GM04504 (cell line): Measurements from ENCODE around the gene KRT17.
"Not testable (repeated sequence)": the region's sequence is repeated elsewhere in the genome, so short reads cannot be mapped to it uniquely, and the experiment has no call there.

Experiments used
- DNase-seq: peaks from one replicate; pipeline ENCODE4 v3.0.0-alpha.2; 2012; ENCODE audit warnings: low read depth

Gene KRT17

DNA sequence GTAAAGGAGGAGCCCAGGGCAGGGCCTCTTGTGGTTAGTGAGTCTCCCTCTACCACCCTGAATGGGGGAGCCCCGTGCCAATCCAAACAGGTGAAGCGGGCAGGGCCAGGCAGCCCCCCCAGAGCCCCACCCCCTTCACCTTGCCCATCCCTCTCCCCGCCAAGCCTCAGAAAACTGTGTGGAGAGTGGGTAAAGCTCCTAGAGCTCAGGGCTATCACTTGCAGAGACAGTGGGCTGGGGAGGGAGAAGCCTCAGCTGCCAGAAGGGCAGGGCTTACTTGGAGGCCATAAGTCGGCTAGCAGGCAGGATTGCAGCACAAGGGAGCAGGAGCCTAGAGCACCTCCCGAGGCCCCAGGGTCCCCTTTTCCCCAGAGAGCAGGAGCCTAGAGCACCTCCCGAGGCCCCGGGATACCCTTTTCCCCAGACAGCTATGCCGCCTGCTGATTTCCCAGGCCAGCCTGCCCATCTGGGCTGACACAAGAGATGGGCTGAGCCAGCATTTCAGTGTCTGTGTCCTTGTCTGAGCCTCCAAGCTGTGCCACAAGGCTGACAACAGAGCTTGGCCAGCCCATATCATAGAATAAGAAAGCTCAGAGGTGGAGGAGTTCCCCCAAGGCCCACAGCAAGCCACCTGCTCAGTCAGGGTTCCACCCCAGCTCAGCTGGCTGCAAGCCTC is 30.9 kb downstream of the KRT17 start:
- DNase-seq: no peak

DNA sequence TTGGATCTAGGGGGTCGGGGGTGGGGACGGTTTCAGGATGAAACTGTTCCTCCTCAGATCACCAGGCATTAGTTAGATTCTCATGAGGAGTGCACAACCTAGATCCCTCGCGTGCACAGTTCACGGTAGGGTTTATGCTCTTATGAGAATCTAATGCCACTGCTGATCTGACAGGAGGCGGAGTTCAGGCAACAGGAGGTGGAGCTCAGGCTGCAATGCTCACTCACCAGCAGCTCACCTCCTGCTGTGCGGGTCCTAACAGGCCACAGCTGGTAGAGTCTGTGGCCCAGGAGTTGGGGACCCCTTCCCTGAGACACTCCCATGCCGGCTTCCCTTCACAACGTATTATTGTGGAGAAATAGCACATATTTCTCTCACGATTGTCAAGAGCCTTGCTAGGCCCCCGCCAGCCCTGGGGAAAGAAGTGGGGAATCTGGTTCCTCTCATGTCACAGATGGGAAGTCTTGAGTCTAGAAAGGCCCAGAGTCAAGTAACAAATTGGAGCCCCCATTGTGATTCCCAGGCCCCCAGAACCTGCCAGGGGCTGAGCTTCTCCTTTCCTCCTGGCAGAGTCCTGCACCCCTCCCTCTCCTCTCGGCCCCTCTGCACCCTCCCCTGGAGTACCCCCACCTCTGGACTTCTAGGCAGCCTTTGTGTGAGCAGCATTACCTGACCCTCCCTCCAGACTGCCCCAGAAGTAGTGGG is 31.6 kb downstream of the KRT17 start:
- DNase-seq: no peak

DNA sequence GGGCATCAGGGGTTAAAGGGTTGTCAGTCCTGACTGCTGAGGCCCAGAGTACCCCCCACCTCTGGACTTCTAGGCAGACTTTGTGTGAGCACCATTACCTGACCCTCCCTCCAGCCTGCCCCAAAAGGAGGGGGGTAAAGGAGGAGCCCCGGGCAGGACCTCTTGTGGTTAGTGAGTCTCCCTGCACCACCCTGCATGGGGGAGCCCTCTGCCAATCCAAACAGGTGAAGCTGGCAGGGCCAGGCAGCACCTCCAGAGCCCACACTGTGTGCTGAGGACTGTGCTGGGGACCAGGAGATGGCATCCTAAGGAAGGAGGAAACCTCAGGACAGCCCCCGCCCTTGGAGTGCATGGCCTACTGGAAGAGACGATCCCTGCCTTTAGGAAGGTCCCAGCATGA is 35.1 kb downstream of the KRT17 start:
- DNase-seq: no peak

DNA sequence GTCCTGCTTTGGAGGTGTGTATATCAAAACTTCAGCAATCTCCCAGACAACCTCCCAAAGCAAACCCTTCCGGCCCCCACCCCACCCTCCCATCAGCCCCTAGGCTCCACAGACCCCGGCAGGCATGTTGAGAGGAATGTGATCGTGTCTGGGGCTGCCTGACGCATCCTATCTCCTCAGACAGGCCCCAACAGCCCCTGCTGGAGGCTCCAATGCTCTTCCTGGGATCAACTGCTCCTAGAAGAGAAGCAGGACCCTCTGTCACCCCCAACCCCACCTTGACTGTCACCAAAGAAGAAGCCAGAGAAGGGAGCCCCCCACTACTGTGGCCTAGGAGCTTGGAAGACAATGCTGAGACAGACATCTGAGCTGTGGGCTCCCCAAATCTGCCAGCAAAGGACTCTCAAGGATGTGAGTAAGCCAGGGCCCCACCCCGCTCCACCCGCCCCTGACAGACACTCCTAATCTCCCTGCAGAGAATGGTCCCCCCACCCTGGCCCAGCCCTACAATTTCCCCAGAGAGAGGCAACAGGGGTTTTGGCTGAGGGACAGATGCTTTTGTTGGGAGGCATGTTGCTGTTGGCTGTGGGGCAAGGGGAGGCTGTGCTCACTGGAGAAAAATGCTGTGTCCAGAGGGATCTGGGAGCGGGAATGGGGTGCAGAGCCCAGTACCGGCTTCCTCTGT is 36.1 kb downstream of the KRT17 start:
- DNase-seq: no peak

DNA sequence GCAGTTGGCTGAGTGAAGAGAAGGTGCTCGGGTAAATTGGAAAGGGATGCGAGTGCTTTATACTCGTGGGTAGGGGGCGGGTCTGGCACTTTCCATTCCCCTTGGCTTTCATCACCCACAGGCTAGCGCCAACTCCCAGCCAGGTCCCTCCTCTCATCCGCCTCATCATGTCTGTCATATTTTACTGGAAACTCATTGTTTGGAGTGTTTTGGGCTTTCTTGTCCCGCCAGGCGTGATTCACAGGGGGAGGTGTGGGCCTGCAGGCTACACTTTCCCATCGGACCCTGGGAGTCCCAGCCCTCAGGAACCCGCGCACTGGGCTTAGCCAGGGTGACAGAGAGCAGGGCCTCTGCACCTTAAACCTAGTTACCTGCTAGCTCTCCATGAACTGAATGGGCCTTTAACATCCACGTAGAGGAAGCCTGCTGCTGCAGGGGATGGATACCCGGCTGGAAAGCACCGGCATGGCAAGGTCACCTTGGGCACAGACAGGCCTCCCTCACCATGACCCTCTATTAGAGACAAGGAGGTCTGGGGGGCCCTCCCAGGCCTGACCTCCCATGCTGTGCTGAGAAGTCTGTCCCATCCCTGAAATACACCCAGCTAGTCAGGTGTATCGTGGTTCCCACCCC is 37.4 kb downstream of the KRT17 start, which contains the start of gene KRT14:
KRT14 (minus strand) TSS at position 33 of the 633 bp plus-strand sequence. CDS start 61 bp downstream, outside the sequence.
- DNase-seq: no peak

DNA sequence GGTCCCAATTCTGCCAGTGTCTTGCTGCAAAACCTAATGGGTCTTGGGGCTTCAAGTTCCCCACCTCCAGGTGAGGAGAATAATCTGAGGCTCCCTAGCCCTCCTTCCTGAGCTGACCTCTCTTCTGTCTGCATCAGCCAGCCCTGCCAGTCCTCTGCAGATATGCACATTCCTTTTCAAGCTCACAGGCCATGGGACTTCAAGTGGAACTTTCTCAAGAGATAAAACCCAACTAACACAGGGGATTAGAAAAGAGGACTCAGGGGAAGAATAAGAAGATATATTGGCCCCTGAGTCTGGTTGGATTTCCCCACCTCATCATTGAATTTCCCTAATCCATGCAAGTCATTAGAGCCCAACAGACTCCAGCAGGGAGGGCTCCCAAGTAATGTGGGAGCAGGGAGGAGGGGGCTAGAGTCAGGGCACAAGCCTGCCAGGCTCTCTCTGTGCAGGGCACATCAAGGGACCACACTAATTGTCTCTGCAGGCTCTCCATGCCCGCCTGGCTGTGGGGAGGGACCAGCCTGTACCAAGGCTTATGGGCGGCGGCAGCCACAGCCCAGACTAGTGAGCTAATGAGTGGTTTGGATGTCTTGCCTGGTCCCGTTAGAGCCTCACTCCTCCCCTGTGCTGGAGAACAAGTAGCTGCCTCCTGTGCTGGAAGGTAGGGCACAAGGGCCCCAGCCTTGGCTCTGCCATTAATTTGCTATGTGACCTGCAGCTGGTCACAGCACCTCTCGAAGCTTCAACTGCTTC is 38.9 kb downstream of the KRT17 start:
- DNase-seq: no peak

DNA sequence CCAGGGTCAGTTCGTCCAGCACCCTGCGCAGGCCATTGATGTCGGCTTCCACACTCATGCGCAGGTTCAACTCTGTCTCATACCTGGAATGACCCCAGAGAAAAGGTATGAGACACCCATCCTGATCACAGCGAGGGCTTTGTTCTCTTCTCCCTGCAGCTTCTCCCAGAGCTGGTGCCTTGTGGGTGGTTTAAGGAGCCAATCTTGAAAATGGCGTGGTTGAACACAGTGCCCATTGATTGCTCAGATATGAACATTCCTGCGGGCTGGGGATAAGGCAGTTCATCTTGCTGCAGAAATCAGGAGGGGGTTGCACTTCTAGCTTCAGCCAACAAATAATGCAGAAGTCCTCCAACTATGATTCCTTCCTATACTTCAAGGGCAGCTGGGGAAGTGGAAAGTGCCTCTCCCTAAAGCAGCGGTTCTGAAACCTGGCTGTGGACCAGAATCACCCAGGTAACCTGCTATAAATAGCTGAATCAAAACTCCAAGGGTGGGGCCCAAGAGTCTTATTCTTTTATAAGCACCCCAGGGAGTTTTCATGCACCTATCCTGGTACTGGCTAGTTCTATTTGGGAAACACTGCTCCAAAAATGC is 39.9 kb downstream of the KRT17 start:
- DNase-seq: not testable (repeated sequence)

DNA sequence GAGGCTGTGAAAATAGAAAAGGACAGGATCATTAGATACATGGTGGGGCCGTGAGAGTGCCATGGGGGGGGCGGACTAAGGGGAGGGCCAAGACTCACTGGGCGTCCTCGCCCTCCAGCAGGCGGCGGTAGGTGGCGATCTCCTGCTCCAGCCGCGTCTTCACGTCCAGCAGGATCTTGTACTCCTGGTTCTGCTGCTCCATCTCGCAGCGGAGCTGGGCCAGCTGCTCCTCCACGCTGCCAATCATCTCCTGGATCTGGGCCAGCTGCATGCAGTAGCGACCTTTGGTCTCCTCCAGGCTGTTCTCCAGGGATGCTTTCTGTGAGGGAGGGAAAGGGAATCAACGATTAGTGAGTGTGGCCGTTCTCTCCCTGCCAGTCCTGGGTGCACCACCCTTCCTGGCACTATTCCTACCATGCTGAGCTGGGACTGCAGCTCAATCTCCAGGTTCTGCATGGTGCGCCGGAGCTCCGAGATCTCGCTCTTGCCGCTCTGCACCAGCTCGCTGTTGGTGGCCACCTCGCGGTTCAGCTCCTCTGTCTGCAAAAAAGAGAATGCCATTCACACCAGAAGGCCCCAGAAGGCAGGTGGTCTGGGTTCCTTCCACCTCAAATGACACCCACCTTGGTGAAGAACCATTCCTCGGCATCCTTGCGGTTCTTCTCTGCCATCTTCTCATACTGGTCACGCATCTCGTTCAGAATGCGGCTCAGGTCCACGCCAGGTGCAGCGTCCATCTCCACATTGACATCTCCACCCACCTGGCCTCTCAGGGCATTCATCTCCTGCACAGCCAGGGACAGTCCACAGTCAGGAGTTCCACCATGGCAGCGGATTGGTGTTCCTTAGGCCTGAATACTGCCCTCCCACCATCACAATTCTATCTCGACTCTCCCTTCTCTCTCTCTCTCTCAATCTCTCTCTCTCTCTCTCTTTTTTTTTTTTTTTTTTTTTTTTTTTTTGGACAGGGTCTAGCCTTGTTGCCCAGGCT is 40.9 kb downstream of the KRT17 start:
- DNase-seq: no peak

DNA sequence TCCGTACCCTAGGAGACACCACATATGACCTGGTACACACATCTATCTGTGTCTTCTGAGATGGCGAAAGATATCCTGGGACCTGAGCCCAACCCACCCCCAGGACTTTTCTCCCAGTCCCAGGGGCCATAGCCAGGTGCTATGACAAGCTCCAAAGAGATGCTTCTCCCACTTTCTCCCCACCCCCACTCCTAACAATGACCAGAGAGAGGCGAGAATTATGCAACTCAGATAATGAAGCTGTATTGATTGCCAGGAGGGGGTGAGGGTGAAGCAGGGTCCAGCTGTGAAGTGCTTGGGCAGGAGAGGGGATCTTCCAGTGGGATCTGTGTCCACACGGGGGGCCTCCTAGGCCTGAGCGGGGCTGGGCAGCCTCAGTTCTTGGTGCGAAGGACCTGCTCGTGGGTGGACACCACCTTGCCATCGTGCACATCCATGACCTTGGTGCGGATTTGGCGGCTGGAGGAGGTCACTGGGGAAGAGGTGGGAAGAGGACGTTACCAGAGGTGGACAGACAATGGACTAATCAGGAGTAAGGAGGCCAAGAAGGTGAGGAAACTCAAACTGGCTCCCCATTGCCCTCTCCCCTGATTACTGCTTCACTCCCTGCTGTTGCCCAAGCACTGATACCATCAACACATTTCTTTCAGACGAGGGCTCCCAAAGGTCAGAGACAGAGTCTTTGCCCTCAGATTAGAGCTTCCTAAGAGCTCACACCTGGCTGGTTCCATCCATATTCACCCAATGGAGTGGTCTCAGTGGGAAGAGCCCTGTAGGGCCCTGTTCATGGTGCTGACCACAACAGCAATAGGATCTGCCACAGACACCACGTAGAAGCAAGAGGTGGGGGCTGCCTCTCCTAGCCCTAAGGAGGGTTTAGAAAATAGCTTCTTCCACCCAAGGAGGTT is 42.1 kb downstream of the KRT17 start:
- DNase-seq: not testable (repeated sequence)

DNA sequence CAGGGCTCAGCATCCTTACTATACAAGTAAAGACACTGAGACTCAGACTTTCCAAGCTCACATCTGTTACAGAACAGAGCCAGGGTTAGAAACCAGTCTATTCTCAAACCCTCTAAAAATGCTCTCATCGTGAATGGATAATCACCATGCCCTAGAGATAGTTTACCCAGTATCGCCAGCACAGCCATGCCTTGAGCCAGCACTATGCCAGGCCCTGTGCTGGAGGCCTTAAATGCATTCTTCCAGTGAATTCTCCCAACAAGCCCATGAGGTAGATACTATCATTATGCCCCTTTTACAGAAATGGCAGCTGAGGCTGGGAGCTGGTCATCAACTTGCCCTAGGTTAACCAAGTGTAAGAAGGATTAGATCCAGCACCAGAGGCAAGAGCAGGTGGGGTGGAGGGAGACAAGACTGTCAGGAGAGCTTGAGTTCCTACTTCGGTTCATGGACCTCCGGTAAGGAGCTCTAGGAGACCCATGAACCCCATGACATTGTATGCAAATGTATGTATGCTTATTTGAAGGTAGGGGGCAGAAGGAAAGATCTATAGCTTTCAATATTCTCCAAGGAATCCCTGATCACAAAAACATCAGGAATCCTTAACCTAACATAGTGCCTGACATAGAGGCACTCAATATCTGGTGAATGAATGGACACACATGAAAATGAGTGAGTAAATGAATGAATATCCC is 42.9 kb downstream of the KRT17 start:
- DNase-seq: no peak

DNA sequence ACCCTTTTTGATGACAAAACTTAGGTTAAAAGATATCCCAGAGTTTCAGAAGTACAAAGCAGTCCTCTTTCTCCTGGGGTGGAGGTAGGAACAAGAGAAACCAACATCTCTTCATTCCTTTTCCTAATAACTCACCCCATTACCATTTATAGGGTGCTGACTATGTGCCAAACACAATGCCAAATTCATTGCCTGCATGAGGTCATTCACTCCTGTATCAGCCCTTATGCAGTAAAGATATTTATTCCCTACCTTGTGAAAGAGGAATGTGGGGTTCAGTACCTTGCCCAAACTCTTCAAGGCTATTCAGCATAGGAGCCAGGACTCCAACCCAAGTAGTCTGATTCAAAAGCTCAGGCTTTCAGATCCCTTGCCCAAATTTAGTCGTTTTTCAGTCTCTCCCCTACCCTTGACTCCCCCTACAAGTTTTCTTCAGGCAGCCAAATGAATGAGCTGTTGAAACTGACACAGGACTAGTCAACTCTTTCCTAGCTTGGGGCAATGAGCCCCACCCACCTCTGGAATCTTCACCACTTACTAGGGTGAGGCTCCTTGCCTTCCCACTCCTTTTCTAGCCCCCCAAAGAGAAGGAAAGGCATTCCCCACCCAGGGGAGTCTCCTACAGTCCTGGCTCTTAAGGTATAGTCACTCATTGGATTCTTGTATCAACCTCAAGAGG is 43.5 kb downstream of the KRT17 start:
- DNase-seq: no peak

DNA sequence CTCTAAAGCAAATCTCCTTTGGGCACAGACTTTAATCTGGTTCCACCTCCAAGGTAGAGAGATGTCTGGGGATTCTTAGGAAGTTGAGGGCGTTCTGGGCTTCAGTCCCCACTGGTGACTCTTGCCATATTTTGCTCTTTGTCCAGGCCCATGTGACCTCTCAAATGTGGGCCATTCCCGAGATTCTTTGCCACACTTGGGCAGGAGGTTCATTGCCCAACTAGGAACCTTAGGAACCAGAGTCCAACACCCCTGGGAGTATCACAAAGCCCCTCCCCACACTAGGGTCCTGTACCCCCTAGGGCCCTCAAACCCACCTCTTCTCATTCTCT is 44.2 kb downstream of the KRT17 start:
- DNase-seq: no peak

DNA sequence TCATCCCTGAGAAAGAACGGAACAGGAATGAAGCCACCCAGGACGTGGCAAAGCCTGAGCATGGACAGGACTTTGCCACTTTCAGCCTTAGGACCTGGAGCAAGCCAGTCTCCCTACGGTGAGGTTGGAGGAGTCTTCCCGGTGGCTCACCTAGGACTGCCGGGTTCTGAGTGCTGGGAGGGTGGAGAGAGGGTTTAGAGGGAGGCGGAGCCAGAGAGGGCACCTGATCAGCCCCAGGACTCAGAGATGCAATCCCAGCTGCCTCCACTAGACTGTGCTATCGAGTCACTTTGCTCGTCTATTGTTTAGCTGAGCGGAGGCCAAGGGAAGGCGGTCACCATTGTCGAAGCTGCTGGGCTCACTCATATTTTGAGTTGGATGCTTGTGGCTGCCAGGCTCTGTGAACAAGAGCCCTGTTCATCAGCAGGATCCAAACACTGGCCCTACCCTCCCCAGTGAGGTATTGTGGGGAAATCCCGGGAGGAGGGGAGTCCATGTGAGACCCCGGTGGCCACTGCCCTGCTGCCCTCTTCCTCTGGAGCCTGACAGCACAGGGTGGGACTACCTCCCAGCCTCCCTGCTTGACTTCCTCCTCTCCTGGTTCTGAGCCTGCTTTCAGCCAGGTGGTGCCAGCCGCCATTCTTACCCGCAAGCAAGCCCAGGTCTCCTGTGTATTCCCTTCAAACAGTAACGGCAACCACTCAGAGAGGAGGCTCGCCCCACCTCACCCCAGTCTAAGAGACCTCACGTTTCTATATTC is 44.7 kb downstream of the KRT17 start:
- DNase-seq: peak; percentile 60

DNA sequence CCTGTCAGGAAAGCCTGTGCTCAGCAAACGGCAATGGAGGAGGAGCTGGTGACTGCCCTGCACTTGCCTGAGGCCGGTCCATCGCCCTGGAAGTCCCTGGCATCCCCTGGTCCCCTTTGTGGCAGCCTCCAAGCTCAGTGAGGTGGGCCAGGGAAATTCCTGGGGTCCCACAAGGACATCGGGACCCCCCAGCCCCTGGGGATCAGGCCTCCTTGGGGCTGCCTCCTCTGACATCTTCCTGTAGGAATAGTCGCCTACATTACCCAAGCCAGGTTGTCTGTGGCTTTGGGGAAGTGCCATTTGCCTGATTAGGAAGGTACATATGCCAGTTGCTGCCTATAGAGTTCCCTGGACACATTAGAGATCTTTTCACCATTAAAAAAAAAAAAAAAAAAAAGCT is 45.4 kb downstream of the KRT17 start:
- no peak for DNase-seq

DNA sequence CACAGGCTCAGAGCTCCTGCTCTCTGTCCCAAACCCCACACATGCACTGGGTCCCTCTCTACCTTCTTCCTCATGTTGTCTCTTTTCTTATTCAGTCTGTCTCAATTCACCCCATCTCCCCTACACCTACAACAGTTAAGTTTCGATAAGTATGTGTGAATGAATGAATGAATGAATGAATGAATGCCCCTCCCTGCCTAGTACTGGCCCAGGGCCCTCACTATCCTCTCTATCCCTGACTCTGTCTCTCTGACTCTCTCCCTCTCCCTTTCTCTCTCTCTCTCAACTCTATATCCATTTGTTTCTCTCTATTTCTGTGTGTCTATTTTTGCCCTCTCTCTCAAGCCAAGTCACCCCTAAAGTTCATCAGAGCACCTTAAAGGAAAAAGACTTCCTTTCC is 45.8 kb downstream of the KRT17 start:
- no peak for DNase-seq

DNA sequence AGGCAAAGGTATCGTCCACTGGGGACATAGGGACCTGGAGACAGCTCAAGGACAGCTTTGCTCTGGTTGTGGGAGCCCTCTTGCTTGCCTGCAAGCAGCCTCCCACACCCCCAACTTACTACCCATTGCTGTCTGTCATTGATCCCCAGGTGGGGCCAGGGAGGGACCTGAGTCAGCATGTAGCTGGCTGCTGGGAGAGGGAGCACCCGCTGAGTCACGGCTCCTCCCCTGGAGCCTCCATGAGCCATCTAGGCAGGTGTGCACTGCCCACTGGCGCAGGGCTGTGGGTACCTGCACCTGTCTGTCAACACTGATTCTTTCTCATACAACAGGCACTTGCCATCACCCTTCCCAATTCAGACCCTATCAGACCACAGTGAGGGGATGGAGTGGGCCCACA is 47.6 kb downstream of the KRT17 start:
- not testable (repeated sequence) for DNase-seq

DNA sequence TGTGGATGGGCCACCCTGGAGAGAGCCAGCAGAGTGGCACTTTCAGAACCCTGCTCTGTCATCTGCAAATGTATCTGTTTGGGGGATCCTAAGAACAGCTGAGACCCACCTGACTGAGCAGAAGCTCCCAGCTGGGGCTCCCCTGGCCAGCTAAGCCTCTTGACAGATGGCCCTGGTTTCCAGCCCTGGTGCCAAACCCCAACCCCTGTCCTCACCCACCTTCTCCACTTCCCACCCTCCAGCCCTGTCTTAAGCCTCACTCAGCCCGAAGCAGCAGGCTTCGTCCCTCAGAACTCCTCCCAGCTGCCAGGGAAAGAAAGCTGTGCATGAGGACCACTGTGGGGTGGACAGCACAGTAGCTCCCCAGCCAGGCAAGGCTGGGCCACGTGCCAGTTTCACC is 49.0 kb downstream of the KRT17 start:
- DNase-seq: no peak
